IPS-NIHi7 (cell line): ENCODE data around the gene COTL1.
"Not testable (repeated sequence)": the region's sequence is repeated elsewhere in the genome, so short reads cannot be mapped to it uniquely, and the experiment has no call there.

Source experiments
- DNase-seq: peaks from one replicate; pipeline ENCODE4 v3.0.0; 2012; ENCODE audit warnings: mixed read lengths; ENCODE audit errors: extremely low spot score

Gene COTL1

DNA sequence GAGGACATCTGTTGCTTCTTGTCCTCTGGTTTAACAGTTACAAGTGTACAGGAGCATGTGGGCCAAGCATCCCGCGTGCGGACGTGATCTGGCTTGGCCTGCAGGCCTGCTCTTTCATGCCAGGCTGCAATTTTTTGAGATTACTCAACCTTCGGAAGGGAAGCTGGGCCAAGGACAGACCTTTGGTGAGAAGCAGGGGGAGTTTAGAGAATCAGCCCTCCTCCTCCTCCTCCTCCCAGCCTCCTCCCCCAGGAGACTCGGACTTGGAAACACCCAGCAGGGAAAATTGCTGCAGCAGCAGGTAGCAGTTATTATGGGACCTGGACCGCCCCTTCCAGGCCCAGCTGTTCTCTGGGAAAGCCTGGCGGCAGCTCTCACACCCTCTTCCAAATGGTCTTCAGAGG lies 25.3 kb upstream of the COTL1 start:
- DNase-seq: no peak

DNA sequence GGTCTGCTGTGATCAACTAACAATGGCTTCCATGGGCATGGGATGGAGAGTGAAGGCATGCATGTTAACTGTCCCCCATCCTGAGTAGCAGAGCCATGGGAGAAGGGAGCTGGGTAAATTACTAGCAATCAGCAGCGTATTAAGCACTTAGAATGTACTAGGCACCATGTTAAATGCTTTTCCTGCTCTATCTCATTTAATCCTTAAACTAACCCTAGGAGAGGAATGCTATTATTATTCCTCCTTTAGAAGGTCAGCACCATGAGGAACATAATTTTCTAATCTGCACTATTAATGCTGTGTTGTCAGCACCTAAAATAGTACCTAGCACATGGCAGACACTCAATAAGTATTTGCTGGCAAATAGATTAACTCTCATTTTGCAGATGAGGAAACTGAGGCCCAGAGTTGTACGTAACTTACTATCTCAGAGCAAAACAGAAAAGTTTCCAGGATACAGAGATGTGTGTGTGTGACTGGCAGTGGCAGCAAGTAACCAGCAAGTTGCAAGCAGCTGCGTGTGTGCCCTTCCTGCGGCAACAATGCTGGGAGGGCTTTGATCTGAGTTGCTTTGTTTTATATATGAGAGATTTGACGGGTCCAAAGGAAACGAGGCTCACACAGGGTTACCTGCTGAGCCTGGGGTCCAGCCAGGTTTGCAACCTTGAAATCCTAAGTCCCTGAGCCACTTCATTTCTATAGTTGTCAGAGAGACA lies 23.9 kb upstream of the COTL1 start:
- DNase-seq: no peak

DNA sequence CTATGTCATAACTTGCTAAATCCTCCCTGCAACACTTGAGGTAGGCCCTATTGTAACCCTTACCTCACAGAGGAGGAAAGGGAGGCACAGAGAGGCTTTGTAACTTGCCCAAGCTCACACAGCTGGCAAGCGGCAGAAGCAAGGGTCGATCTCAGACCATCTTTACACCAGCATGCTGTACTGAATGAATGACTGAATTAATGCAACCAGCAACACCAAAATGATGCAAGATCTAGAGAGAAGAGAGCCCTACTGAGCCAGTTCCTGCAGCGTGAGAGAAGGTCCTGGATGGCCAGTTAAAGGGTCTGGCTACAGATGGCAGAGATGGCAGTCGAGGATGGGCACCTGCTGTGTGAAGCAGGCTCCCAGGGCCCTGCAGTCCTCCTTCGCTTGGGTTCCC lies 22.3 kb upstream of the COTL1 start:
- DNase-seq: no peak

DNA sequence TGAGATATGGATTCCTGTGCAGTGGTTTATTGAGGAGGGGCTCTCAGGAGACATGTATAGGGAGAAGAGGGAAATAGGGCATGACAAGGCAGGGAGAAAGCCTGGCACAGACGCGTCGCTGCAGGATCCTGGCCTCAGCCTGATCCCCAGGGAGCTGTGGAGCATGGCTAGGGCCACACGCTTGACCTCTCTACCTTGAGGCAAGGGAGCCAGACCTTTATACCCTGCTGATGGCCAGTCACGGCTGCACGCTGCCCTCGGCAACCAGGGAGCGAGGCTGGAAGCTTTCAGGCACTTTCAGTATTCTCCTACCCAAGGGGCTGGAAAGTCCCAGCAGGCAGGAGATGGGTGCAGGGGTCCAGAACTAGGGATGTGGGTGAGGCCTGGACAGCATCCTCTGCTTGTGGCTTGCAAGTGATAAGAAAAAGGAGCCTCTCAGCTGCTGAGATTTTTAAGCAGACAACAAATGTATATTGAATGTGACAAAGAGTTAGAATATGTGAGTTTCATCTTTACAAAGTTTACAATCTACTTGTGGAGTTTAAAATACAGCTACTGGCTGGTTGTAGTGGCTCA lies 20.4 kb upstream of the COTL1 start:
- no peak for DNase-seq

DNA sequence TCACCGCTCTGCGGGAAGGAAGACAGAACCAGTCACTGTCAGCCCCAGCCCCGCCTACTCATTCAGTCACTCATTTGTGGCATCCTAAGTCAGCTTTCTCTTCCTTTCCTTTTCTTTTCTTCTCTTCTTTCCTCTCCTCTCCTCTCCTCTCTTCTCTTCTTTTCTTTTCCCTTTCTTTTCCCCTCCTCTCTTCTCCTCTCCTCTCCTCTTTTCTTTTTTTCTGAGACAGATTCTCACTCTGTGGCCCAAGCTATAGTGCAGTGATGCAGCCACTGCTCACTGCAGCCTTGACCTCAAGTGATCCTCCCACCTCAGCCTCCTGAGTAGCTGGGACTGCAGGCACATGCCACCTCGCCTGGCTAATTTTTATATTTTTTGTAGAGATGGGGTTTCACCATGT lies 19.8 kb upstream of the COTL1 start:
- no peak for DNase-seq

GRCh38 chr16:84635702-84636101 lies 17.8 kb upstream of the COTL1 start:
- no peak for DNase-seq

GRCh38 chr16:84633622-84634021 lies 15.7 kb upstream of the COTL1 start:
- DNase-seq: no peak

DNA sequence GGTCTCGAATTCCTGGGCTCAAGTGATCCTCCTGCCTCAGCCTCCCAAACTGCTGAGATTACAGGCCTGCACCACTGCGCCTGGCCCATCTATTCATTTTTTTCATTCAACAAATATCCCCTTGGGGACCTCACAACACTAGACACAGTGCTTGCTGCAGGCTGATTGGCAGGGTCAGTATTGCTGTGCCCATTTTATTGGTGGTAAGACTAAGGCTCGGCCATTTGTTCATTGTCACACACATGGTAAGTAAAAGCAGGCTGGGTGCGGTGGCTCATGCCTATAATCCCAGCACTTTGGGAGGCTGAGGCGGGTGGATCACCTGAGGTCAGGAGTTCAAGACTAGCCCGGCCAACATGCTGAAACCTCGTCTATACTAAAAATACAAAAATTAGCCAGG lies 15.0 kb upstream of the COTL1 start:
- not testable (repeated sequence) for DNase-seq

DNA sequence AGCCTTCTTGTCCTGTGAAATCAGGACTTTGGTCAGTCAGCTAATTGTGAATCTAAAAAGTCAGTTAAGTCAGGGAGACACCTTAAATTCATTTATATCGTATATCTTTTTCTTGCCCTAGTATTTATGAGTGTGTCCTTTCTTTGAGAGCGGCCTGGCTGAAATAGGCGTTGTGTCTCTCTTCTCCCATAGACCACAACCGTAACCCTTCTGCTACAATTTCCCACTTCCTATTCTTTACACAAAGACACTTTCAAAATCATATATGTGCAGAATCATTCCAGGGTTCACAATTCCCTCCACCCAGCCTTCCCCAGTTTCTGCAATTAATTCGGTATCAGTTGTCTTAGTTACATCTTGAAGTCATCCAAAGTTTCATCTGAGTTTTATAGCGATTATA lies 14.0 kb upstream of the COTL1 start:
- DNase-seq: no peak

- DNase-seq: no peak
These were observed 13.2 kb upstream of the COTL1 start for GRCh38 chr16:84631153-84631466.

DNA sequence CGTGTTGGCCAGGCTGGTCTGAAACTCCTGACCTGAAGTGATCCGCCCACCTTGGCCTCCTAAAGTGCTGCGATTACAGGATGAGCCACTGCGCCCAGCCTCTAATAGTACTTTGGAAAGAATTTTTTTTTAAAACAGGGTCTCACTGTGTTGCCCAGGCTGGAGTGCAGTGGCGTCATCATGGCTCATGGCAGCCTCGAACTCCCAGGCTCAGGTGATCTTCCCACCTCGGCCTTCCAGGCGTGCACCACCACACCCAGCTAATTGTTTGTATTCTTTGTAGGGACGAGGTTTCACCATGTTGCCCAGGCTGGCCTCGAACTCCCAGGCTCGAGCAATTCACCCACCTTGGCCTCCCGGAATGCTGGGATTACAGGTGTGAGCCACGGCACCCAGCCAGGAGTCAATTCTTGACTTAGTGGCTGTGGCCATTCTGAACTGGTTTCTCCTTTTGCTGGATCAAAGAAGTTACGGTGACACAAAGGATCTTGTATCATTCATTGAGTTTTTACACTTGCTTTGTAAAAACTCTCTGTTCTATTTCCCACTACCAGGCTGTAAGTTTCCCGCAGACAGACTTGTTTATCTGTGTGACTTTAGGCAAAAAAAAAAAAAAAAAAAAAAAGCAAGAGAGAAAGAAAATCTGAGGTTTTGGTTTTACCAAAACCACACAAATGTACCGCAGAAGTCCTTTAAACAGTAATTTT lies 12.7 kb upstream of the COTL1 start:
- no peak for DNase-seq

- DNase-seq: no peak
These were observed 12.1 kb upstream of the COTL1 start for GRCh38 chr16:84630009-84630408.

GRCh38 chr16:84629580-84629979 lies 11.7 kb upstream of the COTL1 start:
- no peak for DNase-seq

DNA sequence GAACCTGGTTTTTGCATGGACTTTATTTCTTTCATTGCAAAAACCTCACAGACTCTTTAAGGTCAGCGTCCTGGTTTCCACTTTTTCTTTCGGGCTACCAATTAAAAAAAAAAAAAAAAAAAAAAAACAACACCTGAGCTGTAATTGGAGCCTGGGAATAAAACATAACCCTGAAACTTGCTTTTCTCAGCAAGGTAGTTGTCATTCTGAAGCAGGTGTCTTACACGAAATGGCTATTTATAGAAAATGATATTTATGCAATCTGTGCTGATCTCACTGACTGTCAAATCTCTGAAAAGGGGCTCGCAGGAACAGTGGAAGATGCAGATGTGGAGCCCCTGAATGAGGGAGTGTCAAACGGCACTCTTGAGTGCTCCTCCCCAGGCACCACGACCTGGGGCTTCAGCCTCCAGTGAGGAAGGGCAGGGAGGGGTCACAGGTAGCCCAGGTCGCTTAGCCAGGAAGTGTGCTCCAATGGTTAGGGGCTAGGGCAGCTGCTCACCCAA lies 10.4 kb upstream of the COTL1 start:
- DNase-seq: no peak

DNA sequence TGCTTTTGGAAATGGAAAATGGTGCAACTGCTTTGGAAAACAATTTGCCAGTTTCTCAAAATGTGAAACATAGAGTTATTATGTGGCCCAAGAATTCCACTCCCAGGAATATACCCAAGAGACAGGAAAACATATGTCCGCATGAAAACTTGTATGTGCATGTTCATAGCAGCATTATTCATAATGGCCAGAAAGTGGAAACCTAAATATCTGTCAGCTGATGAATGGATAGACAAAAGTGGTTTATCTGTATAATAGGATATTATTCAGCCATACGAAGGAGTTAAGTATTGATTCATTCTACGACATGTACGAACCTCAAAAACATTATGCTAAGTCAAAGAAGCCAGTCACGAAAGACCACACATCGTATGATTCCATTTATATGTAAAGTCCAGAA lies 7.7 kb upstream of the COTL1 start:
- DNase-seq: no peak

DNA sequence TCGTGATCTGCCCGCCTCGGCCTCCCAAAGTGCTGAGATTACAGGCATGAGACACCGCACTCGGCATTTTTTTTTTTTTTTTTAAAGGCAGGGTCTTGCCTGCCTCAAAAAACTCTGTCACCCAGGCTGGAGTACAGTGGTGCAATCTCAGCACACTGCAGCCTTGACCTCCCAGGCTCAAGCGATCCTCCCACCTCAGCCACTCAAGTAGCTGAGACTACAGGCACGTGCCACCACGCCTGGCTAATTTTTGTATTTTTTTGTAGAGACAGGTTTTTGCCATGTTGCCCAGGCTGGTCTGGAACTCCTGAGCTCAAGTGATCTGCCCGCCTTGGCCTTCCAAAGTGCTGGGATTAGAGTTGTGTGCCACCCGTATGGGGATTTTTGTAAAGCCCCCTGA lies 3.0 kb upstream of the COTL1 start:
- not testable (repeated sequence) for DNase-seq

DNA sequence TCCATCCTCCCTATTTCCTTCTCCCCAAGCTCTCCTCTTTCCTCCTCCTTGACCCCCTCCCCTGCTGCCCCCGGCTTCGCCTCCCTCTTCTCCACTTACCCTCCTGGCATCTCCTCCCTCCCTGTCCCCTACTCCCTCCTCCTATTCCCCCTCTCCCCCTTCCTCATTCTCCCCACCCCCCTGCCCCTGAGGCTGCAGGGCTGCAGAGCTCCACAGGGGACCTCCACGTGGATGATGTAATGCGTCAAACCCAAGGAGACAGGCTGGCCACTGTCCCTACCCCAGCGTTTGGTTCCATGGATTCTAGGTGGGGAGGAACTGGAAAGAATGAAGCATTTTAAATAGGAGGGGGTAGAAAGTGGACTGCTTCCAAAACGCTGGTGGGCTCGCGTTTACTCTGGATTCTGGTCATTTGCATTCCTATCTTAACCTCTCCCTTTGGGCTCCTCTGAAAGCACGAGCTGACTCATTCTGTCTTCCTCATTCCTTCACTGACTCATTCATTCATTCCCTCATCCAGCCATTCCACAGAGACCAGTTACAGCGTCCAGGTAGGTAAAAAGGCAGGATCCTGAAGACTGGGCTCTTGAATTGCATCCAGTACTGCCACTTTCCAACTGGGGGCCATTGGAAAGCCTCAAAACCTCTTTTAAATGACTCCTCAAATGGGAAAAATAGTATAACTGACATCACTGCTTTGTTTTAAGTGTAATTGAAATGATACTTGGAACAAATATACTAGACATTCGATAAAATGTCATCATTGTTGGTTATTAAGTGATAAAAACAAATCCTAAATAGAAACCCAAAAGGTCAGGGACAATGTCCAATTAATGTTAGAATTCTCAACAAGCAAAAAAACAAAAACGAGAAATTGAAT lies 943 bp upstream of the COTL1 start:
- DNase-seq: peak; percentile 80

GRCh38 chr16:84617041-84617790 lies 662 bp downstream of the COTL1 start:
- DNase-seq: no peak

GRCh38 chr16:84616515-84616914 lies 1.4 kb downstream of the COTL1 start:
- DNase-seq: no peak

GRCh38 chr16:84614968-84615813 lies 2.7 kb downstream of the COTL1 start:
- no peak for DNase-seq

- DNase-seq: no peak
These were observed 3.3 kb downstream of the COTL1 start for GRCh38 chr16:84614623-84614967.
